Skeletal muscle tissue (tissue), 4 donors: ENCODE measurements around the gene NDUFA11. TPM values are rescaled to one million over a fixed set of nuclear protein-coding genes. Genes with fewer than 3 reads are reported as not detected.

Experiments
- H3K27ac ChIP-seq: one replicate; pipeline ENCODE4 v1.7.0; 2013; ENCODE audit warnings: mild to moderate bottlenecking, low read depth, low read length, inconsistent platforms
- H3K27me3 ChIP-seq, 3 donors: one replicate each; pipeline ENCODE4 v1.7.0; 2013; ENCODE audit warnings: low read length in 3 of 3; ENCODE audit not compliant: control insufficient read depth in 3 of 3, insufficient read depth in 3 of 3
- H3K36me3 ChIP-seq, 3 donors: one replicate each; pipeline ENCODE4 v1.7.0; 2013; ENCODE audit warnings: low read length in 3 of 3; ENCODE audit not compliant: control insufficient read depth in 3 of 3, insufficient read depth in 3 of 3
- H3K4me1 ChIP-seq, 3 donors: one replicate each; pipeline ENCODE4 v1.7.0; 2013; ENCODE audit warnings: low read length in 3 of 3, mild to moderate bottlenecking in 3 of 3; ENCODE audit not compliant: control insufficient read depth in 3 of 3, insufficient read depth in 3 of 3
- H3K4me3 ChIP-seq, 3 donors: one replicate each; pipeline ENCODE4 v1.7.0; 2013; ENCODE audit warnings: low read length in 3 of 3
- H3K9ac ChIP-seq, 3 donors: one replicate each; pipeline ENCODE4 v1.7.0; 2013; ENCODE audit warnings: low read length in 3 of 3, mild to moderate bottlenecking in 3 of 3, moderate library complexity in 2 of 3, low read depth in 1 of 3
- H3K9me3 ChIP-seq, 3 donors: one replicate each; pipeline ENCODE4 v1.7.0; 2013; ENCODE audit warnings: low read length in 3 of 3; ENCODE audit not compliant: control insufficient read depth in 3 of 3
- total RNA-seq: library from RNA; depleted of rRNA; stranded (reverse); fragments of >200 nt; gene quantifications from one replicate; pipeline ENCODE4 v1.2.3, GENCODE V29; 2014
- donor health status: Osteomylitis.

The NDUFA11 gene
- total RNA-seq, 1 donor from 2014 or later = 202 TPM

- no peak overlapping the region for H3K27ac ChIP-seq
- peaks cover 13 to 14% (median 14%) of the 10 kb centered on the region in 3 donors for H3K36me3 ChIP-seq
Measured at GRCh38 chr19:5911366-5911765, 7.8 kb upstream of the NDUFA11 start.

GRCh38 chr19:5910638-5910907, 7.0 kb upstream of the NDUFA11 start:
- H3K27ac ChIP-seq = no peak overlapping the region
- no peaks in the 10 kb centered on the region for H3K27me3 ChIP-seq
- H3K9ac ChIP-seq = no peak overlapping the region
- H3K4me1 ChIP-seq = peaks cover 2 to 4% (median 3%) of the 10 kb centered on the region in 3 donors
- H3K4me3 ChIP-seq = no peak overlapping the region
- H3K36me3 ChIP-seq = peaks cover 8 to 11% (median 8%) of the 10 kb centered on the region in 3 donors
- no peaks in the 10 kb centered on the region for H3K9me3 ChIP-seq

More at GRCh38 chr19:5911366-5911765, 7.8 kb upstream of the NDUFA11 start:
- H3K4me3 ChIP-seq = no peak overlapping the region
- H3K27me3 ChIP-seq = no peaks in the 10 kb centered on the region
- H3K9me3 ChIP-seq = no peaks in the 10 kb centered on the region
- H3K9ac ChIP-seq = no peak overlapping the region
- H3K4me1 ChIP-seq = no peaks in the 10 kb centered on the region

GRCh38 chr19:5908773-5909442, 5.3 kb upstream of the NDUFA11 start:
- H3K27me3 ChIP-seq = no peaks in the 10 kb centered on the region
- no peak overlapping the region for H3K27ac ChIP-seq
- no peaks in the 10 kb centered on the region for H3K9me3 ChIP-seq
- H3K9ac ChIP-seq = no peak overlapping the region
- H3K36me3 ChIP-seq = peaks cover 8 to 11% (median 8%) of the 10 kb centered on the region in 3 donors
- H3K4me3 ChIP-seq = no peak overlapping the region
- H3K4me1 ChIP-seq = peaks cover 4 to 13% (median 11%) of the 10 kb centered on the region in 3 donors

- no peaks in the 10 kb centered on the region for H3K27me3 ChIP-seq
- no peak overlapping the region for H3K4me3 ChIP-seq
- peaks cover 14 to 29% (median 22%) of the 10 kb centered on the region in 3 donors for H3K4me1 ChIP-seq
- no peak overlapping the region for H3K27ac ChIP-seq
- H3K36me3 ChIP-seq = peaks cover 8 to 11% (median 8%) of the 10 kb centered on the region in 3 donors
- H3K9ac ChIP-seq = no peak overlapping the region
- no peaks in the 10 kb centered on the region for H3K9me3 ChIP-seq
Measured at GRCh38 chr19:5907241-5907640, 3.7 kb upstream of the NDUFA11 start.

- Histone ChIP-seq H3K4me3 (peak overlapping the region; percentile 71 to 98 (median 86)), H3K9me3 (no peaks in the 10 kb centered on the region), H3K27ac (peak overlapping the region; percentile 95), H3K9ac (peak overlapping the region; percentile 48 to 92 (median 79)), H3K4me1 (peaks cover 15 to 30% (median 22%) of the 10 kb centered on the region in 3 donors), H3K36me3 (peaks cover 8 to 11% (median 11%) of the 10 kb centered on the region in 3 donors), H3K27me3 (no peaks in the 10 kb centered on the region)
Measured at GRCh38 chr19:5905114-5905778, 1.7 kb upstream of the NDUFA11 start.

- Histone ChIP-seq H3K9me3 (no peaks in the 10 kb centered on the region), H3K36me3 (peaks cover 4 to 7% (median 6%) of the 10 kb centered on the region in 3 donors), H3K9ac (peak within 1 kb of the TSS; percentile 96 to 99 (median 98)), H3K4me1 (peaks cover 15 to 30% (median 22%) of the 10 kb centered on the region in 3 donors), H3K4me3 (peak within 1 kb of the TSS; percentile 96 to 98 (median 97)), H3K27me3 (no peaks in the 10 kb centered on the region), H3K27ac (peak within 1 kb of the TSS; percentile 95)
Measured at GRCh38 chr19:5904352-5905113, 943 bp upstream of the NDUFA11 start, which contains the start of gene VMAC. Gene VMAC (plus strand): TSS chr19:5904872. CDS start chr19:5904891, 19 bp downstream.

- Histone ChIP-seq H3K4me1 (peaks cover 15 to 30% (median 22%) of the 10 kb centered on the region in 3 donors), H3K4me3 (peak overlapping the region; percentile 96 to 98 (median 97)), H3K27me3 (no peaks in the 10 kb centered on the region), H3K9me3 (no peaks in the 10 kb centered on the region), H3K36me3 (peaks cover 2 to 5% (median 4%) of the 10 kb centered on the region in 3 donors), H3K9ac (peak overlapping the region; percentile 96 to 99 (median 98)), H3K27ac (peak overlapping the region; percentile 95)
Measured at GRCh38 chr19:5903056-5903623, 450 bp downstream of the NDUFA11 start.

GRCh38 chr19:5900976-5901375, 2.6 kb downstream of the NDUFA11 start:
- peaks cover 15 to 30% (median 22%) of the 10 kb centered on the region in 3 donors for H3K4me1 ChIP-seq
- H3K9me3 ChIP-seq = no peaks in the 10 kb centered on the region
- no peak overlapping the region for H3K27ac ChIP-seq
- peaks cover 5 to 10% (median 8%) of the 10 kb centered on the region in 3 donors for H3K36me3 ChIP-seq
- H3K4me3 ChIP-seq = no peak overlapping the region
- H3K27me3 ChIP-seq = no peaks in the 10 kb centered on the region
- H3K9ac ChIP-seq = no peak overlapping the region

- peaks cover 11 to 21% (median 12%) of the 10 kb centered on the region in 3 donors for H3K4me1 ChIP-seq
- peaks cover 16 to 19% (median 18%) of the 10 kb centered on the region in 3 donors for H3K36me3 ChIP-seq
- H3K27ac ChIP-seq = no peak overlapping the region
- H3K27me3 ChIP-seq = no peaks in the 10 kb centered on the region
- no peaks in the 10 kb centered on the region for H3K9me3 ChIP-seq
- no peak overlapping the region for H3K9ac ChIP-seq
- H3K4me3 ChIP-seq = no peak overlapping the region
Measured at GRCh38 chr19:5899728-5900526, 3.7 kb downstream of the NDUFA11 start.
